ENCODE measurements around the gene ENTPD6.

Gene ENTPD6

GRCh38 chr20:25227317-25227831 is 31.9 kb downstream of the ENTPD6 start (continued):
- TF ChIP-seq ZFP41 (tag by site-specific recombination; IDR thresholded peaks at IDR 0.05; ENCODE audit: borderline replicate concordance), result no peak
- TF ChIP-seq ZNF548 (tag by site-specific recombination; IDR thresholded peaks at IDR 0.05), result no peak
- no peak for TF ChIP-seq ZNF768 (tag by site-specific recombination; IDR thresholded peaks at IDR 0.05)
- no peak for TF ChIP-seq ZNF529 (tag by site-specific recombination; IDR thresholded peaks at IDR 0.05; ENCODE audit: insufficient replicate concordance)
- no peak for TF ChIP-seq ZNF19 (tag by site-specific recombination; IDR thresholded peaks at IDR 0.05; ENCODE audit: low read depth)
- TF ChIP-seq YY1 (tag by site-specific recombination; IDR thresholded peaks at IDR 0.05), result no peak
- no peak for TF ChIP-seq ZNF677 (tag by site-specific recombination; IDR thresholded peaks at IDR 0.05)
- TF ChIP-seq ZNF670 (tag by site-specific recombination; IDR thresholded peaks at IDR 0.05; ENCODE audit: low read depth), result no peak
- no peak for TF ChIP-seq ZFHX2 (tag by site-specific recombination; conservative IDR thresholded peaks at IDR 0.05)
- no peak for TF ChIP-seq ZNF280C (tag by site-specific recombination; IDR thresholded peaks at IDR 0.05)
- TF ChIP-seq ZBTB49 (tag by site-specific recombination; IDR thresholded peaks at IDR 0.05; ENCODE audit: low read depth), result no peak
- no peak for TF ChIP-seq ZNF473 (tag by site-specific recombination; IDR thresholded peaks at IDR 0.05)
- no peak for TF ChIP-seq ZNF600 (tag by site-specific recombination; IDR thresholded peaks at IDR 0.05)
- TF ChIP-seq, protein P1, sequence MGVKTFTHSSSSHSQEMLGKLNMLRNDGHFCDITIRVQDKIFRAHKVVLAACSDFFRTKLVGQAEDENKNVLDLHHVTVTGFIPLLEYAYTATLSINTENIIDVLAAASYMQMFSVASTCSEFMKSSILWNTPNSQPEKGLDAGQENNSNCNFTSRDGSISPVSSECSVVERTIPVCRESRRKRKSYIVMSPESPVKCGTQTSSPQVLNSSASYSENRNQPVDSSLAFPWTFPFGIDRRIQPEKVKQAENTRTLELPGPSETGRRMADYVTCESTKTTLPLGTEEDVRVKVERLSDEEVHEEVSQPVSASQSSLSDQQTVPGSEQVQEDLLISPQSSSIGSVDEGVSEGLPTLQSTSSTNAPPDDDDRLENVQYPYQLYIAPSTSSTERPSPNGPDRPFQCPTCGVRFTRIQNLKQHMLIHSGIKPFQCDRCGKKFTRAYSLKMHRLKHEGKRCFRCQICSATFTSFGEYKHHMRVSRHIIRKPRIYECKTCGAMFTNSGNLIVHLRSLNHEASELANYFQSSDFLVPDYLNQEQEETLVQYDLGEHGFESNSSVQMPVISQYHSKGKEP (tag by site-specific recombination; IDR thresholded peaks at IDR 0.05), result 0 out of 2 replicates have a peak, but pooled peaks have one; percentile 0
- TF ChIP-seq PRDM1 (tag by site-specific recombination; IDR thresholded peaks at IDR 0.05), result no peak
- no peak for TF ChIP-seq ZNF138 (tag by site-specific recombination; IDR thresholded peaks at IDR 0.05; ENCODE audit: borderline replicate concordance)
- TF ChIP-seq ZNF544 (tag by site-specific recombination; IDR thresholded peaks at IDR 0.05), result no peak
- TF ChIP-seq ZNF624 (tag by site-specific recombination; IDR thresholded peaks at IDR 0.05), result no peak
- no peak for TF ChIP-seq ZNF621 (tag by site-specific recombination; IDR thresholded peaks at IDR 0.05)
- TF ChIP-seq ZNF112 (tag by site-specific recombination; IDR thresholded peaks at IDR 0.05), result no peak
- no peak for TF ChIP-seq ZNF596 (tag by site-specific recombination; IDR thresholded peaks at IDR 0.05)
- TF ChIP-seq GLIS1 (tag by site-specific recombination; IDR thresholded peaks at IDR 0.05), result no peak
- TF ChIP-seq, protein P2, sequence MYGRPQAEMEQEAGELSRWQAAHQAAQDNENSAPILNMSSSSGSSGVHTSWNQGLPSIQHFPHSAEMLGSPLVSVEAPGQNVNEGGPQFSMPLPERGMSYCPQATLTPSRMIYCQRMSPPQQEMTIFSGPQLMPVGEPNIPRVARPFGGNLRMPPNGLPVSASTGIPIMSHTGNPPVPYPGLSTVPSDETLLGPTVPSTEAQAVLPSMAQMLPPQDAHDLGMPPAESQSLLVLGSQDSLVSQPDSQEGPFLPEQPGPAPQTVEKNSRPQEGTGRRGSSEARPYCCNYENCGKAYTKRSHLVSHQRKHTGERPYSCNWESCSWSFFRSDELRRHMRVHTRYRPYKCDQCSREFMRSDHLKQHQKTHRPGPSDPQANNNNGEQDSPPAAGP (tag by site-specific recombination; IDR thresholded peaks at IDR 0.05), result no peak
- TF ChIP-seq, protein P3, sequence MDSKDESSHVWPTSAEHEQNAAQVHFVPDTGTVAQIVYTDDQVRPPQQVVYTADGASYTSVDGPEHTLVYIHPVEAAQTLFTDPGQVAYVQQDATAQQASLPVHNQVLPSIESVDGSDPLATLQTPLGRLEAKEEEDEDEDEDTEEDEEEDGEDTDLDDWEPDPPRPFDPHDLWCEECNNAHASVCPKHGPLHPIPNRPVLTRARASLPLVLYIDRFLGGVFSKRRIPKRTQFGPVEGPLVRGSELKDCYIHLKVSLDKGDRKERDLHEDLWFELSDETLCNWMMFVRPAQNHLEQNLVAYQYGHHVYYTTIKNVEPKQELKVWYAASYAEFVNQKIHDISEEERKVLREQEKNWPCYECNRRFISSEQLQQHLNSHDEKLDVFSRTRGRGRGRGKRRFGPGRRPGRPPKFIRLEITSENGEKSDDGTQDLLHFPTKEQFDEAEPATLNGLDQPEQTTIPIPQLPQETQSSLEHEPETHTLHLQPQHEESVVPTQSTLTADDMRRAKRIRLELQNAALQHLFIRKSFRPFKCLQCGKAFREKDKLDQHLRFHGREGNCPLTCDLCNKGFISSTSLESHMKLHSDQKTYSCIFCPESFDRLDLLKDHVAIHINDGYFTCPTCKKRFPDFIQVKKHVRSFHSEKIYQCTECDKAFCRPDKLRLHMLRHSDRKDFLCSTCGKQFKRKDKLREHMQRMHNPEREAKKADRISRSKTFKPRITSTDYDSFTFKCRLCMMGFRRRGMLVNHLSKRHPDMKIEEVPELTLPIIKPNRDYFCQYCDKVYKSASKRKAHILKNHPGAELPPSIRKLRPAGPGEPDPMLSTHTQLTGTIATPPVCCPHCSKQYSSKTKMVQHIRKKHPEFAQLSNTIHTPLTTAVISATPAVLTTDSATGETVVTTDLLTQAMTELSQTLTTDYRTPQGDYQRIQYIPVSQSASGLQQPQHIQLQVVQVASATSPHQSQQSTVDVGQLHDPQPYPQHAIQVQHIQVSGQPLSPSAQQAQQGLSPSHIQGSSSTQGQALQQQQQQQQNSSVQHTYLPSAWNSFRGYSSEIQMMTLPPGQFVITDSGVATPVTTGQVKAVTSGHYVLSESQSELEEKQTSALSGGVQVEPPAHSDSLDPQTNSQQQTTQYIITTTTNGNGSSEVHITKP (tag by site-specific recombination; IDR thresholded peaks at IDR 0.05), result no peak
- TF ChIP-seq ZNF350 (tag by site-specific recombination; IDR thresholded peaks at IDR 0.05), result no peak
- no peak for TF ChIP-seq ZNF654 (tag by site-specific recombination; IDR thresholded peaks at IDR 0.05; ENCODE audit: low read depth)
- TF ChIP-seq OSR2 (tag by site-specific recombination; IDR thresholded peaks at IDR 0.05), result no peak
- no peak for TF ChIP-seq ZNF324 (tag by site-specific recombination; IDR thresholded peaks at IDR 0.05)

Data from HEK293 (cell line).